Upper lobe of right lung (tissue), 1 donor: Measurements from ENCODE around the gene PDE11A. TPM values are rescaled to one million over a fixed set of nuclear protein-coding genes. Genes with fewer than 3 reads are reported as not detected.

Experiments
- ATAC-seq: fragments of 200-7000 bp; cut with Tn5 transposase; one replicate; pipeline ENCODE4 v1.9.1; 2020; ENCODE audit warnings: mild to moderate bottlenecking, moderate library complexity
- DNase-seq: peaks from one replicate; pipeline ENCODE4 v3.0.0-alpha.2; 2020
- H3K27ac ChIP-seq: fragments of 200-600 bp; one replicate; pipeline ENCODE4 v1.8.0; 2022
- H3K27me3 ChIP-seq: fragments of 200-600 bp; one replicate; pipeline ENCODE4 v1.8.0; 2022; ENCODE audit warnings: mild to moderate bottlenecking
- H3K36me3 ChIP-seq: fragments of 200-600 bp; one replicate; pipeline ENCODE4 v1.8.0; 2022
- H3K4me1 ChIP-seq: fragments of 200-600 bp; one replicate; pipeline ENCODE4 v1.8.0; 2022
- H3K4me3 ChIP-seq: fragments of 200-600 bp; one replicate; pipeline ENCODE4 v1.8.0; 2022; ENCODE audit warnings: mild to moderate bottlenecking
- H3K9me3 ChIP-seq: fragments of 200-600 bp; one replicate; pipeline ENCODE4 v1.8.0; 2022
- CTCF ChIP-seq: fragments of 200-600 bp; IDR thresholded peaks from one replicate; pipeline ENCODE4 v1.8.0; 2022; ENCODE audit warnings: antibody characterized with exemption
- intact Hi-C: fragments of 100-400 bp; cut with DNase I; formaldehyde crosslinking; loops from one replicate; pipeline ENCODE4 v1.11.0; 2022
- total RNA-seq: library from RNA; stranded (reverse); fragmentation: NEBNext Ultra II Directional; extraction: Animal tissue kit (Norgen Biotek cat#: 25700); gene quantifications from one replicate; pipeline ENCODE4 v1.2.1, GENCODE V29; 2021
- donor health status: DM: no; HTN: yes; CAD: no; lungs with severe emphysema.

The PDE11A gene
- total RNA-seq, 1 donor from 2014 or later = not detected

- no peak for TF ChIP-seq CTCF
- Histone ChIP-seq H3K27me3 (no peaks in the 10 kb centered on the region), H3K4me1 (no peaks in the 10 kb centered on the region), H3K27ac (no peak overlapping the region), H3K9me3 (no peaks in the 10 kb centered on the region), H3K36me3 (no peaks in the 10 kb centered on the region), H3K4me3 (no peak overlapping the region)
- ATAC-seq (no peak), DNase-seq (no peak)
- intact Hi-C loops = no loop called here
These were observed 178.7 kb downstream of the PDE11A start for GRCh38 chr2:177893880-177894279.

- ATAC-seq (no peak), DNase-seq (no peak)
- H3K27me3 ChIP-seq = no peaks in the 10 kb centered on the region
- H3K4me3 ChIP-seq = no peak overlapping the region
- no peaks in the 10 kb centered on the region for H3K36me3 ChIP-seq
- no peaks in the 10 kb centered on the region for H3K9me3 ChIP-seq
- no peak overlapping the region for H3K27ac ChIP-seq
- TF ChIP-seq CTCF = no peak
- no peaks in the 10 kb centered on the region for H3K4me1 ChIP-seq
- intact Hi-C loops = no loop called here
These were observed 181.0 kb downstream of the PDE11A start for GRCh38 chr2:177891533-177891932.

- ATAC-seq (no peak), DNase-seq (no peak)
- Histone ChIP-seq H3K4me1 (no peaks in the 10 kb centered on the region), H3K4me3 (no peak overlapping the region), H3K27ac (no peak overlapping the region), H3K9me3 (no peaks in the 10 kb centered on the region), H3K27me3 (no peaks in the 10 kb centered on the region), H3K36me3 (no peaks in the 10 kb centered on the region)
- TF ChIP-seq CTCF = no peak
- intact Hi-C loops = no loop called here
These were observed 182.6 kb downstream of the PDE11A start for GRCh38 chr2:177889818-177890460.

GRCh38 chr2:177888581-177888980 is 184.0 kb downstream of the PDE11A start:
- no peak overlapping the region for H3K27ac ChIP-seq
- H3K4me3 ChIP-seq = no peak overlapping the region
- H3K4me1 ChIP-seq = no peaks in the 10 kb centered on the region
- H3K36me3 ChIP-seq = no peaks in the 10 kb centered on the region
- H3K9me3 ChIP-seq = no peaks in the 10 kb centered on the region
- no peaks in the 10 kb centered on the region for H3K27me3 ChIP-seq
- intact Hi-C loops = no loop called here
- TF ChIP-seq CTCF = no peak
- DNase-seq (no peak), ATAC-seq (no peak)

GRCh38 chr2:177887722-177888121 is 184.9 kb downstream of the PDE11A start:
- ATAC-seq = no peak
- H3K4me1 ChIP-seq = no peaks in the 10 kb centered on the region
- DNase-seq = no peak
- H3K36me3 ChIP-seq = no peaks in the 10 kb centered on the region
- H3K27me3 ChIP-seq = no peaks in the 10 kb centered on the region
- H3K4me3 ChIP-seq = no peak overlapping the region
- H3K9me3 ChIP-seq = no peaks in the 10 kb centered on the region
- no peak for TF ChIP-seq CTCF
- no peak overlapping the region for H3K27ac ChIP-seq
- intact Hi-C loops = no loop called here

- no peaks in the 10 kb centered on the region for H3K27me3 ChIP-seq
- no peaks in the 10 kb centered on the region for H3K4me1 ChIP-seq
- no peak overlapping the region for H3K27ac ChIP-seq
- H3K4me3 ChIP-seq = no peak overlapping the region
- no peaks in the 10 kb centered on the region for H3K36me3 ChIP-seq
- DNase-seq (no peak), ATAC-seq (no peak)
- no peak for TF ChIP-seq CTCF
- intact Hi-C loops = no loop called here
- H3K9me3 ChIP-seq = no peaks in the 10 kb centered on the region
These were observed 185.8 kb downstream of the PDE11A start for GRCh38 chr2:177886824-177887223.
